Stimulated activated CD4-positive, alpha-beta T cell treated with anti-CD3 and anti-CD28 coated beads, Interleukin-12 subunit alpha, Interleukin-12 subunit beta, amount 100 ng/mL, for 4 hours (primary cell): ENCODE results near the gene CUL9.

Source experiments
- DNase-seq: peaks from one replicate; pipeline ENCODE4 v3.0.0-alpha.2; 2020

The CUL9 gene

DNA sequence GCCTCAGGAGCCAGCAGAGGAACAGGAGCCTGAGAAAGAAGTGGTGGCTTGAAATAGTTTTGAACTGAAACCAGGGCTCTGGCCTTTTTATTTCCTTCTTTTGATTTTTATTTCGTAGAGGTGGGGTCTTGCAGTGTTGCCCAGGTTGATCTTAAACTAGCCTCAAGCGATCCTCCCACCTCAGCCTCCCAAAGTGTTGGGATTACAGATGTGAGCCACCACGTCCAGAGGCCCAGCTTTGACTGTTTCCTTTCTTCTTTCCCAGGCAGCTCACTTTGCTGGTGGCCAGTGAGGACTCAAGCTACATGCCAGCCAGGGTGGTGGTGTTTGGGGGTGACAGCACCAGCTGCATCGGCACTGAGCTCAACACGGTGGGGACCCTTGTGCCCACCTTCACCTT lies 20.5 kb downstream of the CUL9 start:
- DNase-seq: no peak

DNA sequence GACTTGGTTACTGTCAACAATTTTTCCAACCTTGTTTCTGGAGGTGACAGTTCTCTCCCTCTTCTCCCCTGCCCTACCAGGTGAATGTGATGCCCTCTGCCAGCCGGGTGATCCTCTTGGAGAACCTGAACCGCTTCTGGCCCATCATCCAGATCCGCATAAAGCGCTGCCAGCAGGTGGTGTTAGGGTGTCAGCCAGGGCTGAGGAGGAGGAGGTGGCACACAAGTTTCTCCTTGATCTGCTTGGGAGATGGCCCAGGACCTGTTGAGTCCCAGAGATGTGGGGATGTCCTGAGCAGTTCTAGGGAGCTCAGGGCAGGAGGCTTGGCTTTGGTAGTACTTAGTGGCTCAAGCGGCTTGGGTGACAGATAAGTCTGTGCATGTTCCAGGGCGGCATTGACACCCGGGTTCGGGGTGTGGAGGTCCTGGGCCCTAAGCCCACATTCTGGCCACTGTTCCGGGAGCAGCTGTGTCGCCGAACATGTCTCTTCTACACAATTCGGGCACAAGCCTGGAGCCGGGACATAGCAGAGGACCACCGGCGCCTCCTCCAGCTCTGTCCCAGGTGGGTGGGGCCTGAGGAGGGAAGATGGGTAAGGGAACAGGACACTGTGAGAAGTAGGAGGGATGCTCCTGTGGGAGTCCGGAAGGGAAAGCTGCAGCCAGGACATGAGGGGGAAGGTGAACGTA lies 21.2 kb downstream of the CUL9 start:
- DNase-seq: no peak

DNA sequence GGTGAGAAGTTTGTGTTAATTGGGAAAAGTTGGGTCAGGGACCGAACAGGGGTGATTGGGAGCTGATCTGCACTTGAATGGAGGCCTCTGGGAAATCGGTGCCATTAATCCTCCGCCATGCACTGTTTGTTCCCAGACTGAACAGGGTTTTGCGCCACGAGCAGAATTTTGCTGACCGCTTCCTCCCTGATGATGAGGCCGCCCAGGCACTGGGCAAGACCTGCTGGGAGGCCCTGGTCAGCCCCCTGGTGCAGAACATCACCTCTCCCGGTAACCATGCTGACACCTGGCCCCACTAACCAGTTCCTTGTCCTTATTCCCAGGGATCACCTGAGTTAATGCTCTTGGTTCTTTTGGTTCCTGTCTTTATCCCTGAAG lies 21.7 kb downstream of the CUL9 start:
- DNase-seq: no peak

DNA sequence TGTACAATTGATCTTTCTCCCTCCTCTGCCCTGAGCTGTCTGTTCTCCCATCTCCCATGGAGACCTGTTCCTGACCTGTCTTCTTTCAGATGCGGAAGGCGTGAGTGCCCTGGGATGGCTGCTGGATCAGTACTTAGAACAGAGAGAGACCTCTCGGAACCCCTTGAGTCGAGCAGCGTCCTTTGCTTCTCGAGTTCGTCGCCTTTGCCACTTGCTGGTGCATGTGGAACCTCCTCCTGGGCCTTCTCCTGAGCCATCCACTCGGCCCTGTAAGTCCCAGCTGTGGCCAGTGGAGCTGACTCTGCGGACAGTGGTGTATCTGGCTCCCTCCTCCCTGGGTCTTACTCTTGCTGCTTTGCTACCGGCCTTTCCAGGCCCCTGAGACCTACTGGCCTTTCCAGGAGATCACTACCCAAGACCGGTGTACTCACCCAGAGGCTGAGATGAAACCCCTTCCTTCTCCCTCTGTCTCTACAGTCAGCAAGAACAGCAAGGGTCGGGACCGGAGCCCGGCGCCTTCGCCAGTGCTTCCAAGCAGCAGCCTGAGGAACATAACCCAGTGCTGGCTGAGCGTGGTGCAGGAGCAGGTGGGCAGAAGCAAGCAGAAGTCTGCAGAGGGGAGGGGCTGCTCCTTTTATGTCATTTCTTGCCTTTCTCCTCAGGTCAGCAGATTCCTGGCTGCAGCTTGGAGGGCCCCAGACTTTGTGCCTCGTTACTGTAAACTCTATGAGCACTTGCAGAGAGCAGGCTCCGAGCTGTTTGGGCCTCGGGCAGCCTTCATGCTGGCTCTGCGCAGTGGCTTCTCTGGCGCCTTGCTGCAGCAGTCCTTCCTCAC lies 22.5 kb downstream of the CUL9 start:
- no peak for DNase-seq

DNA sequence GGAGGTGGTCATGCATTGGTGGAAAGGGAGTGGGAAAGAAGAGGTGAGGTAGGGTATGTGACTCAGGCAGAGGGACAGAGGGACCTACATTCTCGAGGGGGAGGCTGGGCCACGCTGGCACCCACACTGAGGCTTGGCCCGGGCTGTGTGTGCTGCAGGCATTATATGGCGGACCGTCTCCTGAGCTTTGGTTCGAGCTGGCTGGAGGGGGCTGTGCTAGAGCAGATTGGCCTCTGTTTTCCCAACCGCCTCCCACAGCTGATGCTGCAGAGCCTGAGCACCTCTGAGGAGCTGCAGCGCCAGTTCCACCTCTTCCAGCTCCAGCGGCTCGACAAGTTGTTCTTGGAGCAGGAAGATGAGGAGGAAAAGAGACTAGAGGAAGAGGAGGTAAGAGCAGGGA lies 23.9 kb downstream of the CUL9 start:
- DNase-seq: no peak

DNA sequence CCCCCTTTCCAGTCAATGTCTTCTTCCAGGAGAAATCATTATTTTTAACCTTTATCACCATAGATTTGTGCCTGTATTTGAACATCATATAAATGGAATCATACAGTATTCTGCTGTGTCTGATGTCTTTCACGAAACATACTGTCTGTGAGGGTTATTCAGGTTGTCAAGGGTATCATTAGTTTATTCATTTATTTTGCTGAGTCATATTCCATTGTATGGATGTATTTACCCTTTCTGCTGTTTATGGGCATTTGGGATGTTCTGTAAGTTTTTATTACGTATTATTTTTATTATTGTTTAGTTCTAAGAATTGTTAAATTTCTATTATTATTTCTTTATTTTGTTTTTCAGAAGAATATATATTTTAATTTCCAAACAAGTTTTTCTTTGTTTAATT lies 25.3 kb downstream of the CUL9 start:
- DNase-seq: no peak

DNA sequence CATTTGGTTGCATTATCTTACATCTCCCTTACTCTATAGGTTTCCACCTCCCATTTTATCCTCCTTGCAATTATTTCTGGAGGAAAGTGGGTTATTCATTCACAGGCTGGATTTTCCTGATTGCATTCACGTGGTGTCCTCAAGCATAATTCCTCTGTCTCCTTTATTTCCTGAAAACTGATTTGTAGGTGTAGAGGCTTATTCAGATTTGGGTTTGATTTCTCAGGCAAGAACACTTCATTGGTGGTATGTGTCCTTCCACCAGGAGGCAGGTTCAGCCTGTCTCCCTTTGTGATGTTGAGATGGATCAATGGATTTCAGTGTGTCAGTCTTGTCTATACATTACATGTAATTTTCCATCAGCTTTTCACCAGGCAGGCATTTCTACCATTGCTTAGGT lies 30.0 kb downstream of the CUL9 start:
- DNase-seq: no peak

DNA sequence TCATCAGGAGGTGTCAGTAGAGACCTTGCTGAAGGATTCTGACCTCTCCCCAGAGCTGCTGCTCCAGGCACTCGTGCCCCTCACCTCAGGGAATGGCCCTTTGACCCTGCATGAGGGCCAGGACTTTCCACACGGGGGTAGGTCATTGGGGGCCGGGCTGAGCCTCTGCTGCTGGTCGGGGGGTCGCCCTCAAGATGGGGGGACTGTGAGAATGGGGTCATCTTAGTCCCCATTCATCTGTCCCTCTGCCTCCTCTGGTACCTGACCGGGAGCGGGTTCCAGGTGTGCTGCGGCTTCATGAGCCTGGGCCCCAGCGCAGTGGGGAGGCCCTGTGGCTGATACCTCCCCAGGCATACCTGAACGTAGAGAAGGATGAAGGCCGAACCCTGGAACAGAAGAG lies 31.4 kb downstream of the CUL9 start:
- DNase-seq: no peak

DNA sequence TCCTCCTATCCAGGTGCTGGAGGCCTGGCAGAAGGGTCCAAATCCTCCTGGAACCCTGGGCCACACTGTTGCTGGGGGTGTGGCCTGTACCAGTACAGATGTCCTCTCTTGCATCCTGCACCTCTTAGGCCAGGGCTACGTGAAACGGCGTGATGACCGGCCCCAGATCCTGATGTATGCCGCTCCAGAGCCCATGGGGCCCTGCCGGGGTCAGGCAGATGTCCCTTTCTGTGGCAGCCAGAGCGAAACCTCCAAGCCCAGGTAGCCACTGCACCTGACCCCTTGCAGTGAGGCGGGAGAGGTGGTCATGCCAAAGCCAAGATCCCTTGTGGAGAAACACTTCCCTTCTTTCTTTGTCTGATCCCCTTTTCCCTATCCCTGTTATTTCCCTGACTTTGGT lies 33.1 kb downstream of the CUL9 start:
- DNase-seq: no peak

DNA sequence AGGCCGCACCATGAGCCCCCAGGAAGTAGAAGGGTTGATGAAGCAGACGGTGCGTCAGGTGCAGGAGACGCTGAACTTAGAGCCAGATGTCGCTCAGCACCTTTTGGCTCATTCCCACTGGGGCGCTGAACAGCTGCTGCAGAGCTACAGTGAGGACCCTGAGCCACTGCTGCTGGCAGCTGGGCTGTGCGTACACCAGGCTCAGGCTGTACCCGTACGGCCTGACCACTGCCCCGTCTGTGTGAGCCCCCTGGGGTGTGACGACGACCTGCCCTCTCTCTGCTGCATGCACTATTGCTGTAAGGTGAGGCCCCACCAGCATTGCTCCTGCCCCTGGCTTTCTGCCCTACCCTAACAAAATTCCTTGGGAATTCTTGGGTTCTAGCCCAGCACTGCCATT lies 34.2 kb downstream of the CUL9 start:
- DNase-seq: no peak

DNA sequence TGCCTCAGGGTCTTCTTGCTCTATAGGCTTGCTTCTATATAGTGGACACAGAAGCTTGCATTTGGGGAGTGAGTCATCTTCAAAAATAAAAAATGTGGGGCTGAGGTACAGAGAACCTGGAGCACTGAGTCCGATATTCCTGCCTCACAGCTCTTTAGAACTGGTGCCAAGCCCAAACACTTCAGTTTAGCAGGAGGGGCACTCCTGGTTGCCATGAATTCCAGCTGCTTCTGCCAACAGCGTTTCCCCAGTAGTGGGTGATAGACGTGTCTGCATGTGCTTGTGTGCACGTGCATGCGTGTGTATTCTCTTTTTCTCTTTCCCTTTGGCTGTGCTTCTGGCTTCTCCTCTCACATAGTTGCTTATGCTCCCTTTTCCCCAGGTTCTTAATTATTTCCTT lies 35.4 kb downstream of the CUL9 start:
- no peak for DNase-seq

DNA sequence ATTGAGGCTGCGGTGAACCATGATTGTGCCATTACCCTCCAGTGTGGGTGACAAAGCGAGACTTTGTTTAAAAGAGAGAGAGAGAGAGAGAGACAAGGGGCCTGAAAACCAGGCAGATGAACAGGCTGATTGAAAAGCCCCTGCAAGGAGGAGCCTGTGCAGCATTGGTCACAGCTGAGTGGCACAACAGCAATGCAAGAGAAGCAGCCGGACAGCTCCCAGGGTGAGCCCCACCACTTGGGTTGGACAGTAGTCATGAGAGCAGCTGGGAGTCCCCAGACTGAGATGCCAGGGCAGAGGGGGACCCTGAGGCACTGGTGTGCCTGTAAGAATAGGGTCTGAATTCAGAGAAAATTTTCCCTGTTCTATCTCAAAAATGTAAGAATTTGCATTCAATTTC lies 37.1 kb downstream of the CUL9 start:
- no peak for DNase-seq

DNA sequence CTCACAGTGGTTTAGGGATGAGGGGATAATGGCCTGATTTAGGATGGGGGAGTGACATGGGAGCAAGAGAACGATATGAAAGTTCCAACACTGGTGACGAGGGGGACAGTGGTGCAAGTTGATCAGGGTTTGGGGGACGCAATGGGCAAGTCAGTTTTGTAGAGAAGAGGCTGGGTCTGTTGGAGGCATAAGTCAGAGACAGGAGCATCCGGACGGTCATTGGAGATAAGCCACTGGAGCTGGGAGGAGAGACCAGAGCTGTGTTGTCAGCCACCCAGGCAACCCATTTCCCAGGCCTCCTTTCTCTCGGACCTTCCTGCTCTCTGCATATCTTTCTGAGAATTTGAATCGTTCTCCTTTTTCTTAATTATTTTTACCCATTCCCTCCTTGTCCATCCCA lies 37.8 kb downstream of the CUL9 start:
- DNase-seq: no peak

DNA sequence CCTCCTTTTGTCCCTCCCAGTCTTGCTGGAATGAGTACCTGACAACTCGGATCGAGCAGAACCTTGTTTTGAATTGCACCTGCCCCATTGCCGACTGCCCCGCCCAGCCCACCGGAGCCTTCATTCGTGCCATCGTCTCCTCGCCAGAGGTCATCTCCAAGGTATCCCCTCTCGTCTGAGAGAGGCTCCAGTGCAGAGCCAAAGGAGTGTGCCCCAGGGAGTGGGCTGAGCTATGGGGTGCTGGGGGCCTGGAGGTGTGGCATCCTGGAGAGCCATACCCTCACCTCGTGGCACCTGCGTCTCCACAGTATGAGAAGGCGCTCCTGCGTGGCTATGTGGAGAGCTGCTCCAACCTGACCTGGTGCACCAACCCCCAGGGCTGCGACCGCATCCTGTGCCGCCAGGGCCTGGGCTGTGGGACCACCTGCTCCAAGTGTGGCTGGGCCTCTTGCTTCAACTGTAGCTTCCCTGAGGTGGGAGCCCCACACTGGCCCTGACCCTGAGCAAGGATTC lies 38.5 kb downstream of the CUL9 start:
- no peak for DNase-seq

DNA sequence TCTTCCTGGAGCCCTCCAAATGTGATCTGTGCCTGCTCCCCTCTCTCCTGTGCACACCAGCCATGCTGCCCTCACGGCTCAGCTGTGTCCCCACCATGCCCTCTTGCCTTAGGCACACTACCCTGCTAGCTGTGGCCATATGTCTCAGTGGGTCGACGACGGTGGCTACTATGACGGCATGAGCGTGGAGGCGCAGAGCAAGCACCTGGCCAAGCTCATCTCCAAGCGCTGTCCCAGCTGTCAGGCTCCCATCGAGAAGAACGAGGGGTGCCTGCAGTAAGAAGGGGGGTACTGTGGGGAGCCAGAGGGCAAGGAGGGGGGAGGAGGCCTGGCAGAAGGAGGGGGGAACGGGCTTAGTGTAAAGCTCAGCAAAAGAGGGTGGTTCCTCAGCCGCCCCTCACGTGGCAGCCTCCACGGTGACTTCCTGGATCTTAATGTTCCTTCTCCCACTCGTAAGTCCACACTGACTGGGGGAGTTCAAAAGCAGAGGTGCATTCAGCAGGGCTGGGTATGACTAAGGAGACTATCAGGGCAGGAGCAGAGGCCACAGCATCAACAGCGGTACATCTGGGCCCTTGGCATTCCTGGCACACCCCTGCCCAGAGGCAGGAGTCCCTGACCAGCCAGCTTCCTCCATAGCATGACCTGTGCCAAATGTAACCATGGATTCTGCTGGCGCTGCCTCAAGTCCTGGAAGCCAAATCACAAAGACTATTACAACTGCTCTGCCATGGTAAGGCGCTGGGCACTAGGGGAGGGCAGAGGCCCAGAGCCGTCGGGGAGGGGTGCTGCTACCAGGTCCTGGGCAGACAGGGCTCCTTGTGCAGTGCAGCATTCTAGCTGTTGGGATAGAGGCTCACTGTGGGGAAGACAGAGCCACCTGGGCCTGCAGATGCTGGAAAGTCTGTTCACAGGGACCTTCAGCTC lies 39.3 kb downstream of the CUL9 start:
- no peak for DNase-seq

DNA sequence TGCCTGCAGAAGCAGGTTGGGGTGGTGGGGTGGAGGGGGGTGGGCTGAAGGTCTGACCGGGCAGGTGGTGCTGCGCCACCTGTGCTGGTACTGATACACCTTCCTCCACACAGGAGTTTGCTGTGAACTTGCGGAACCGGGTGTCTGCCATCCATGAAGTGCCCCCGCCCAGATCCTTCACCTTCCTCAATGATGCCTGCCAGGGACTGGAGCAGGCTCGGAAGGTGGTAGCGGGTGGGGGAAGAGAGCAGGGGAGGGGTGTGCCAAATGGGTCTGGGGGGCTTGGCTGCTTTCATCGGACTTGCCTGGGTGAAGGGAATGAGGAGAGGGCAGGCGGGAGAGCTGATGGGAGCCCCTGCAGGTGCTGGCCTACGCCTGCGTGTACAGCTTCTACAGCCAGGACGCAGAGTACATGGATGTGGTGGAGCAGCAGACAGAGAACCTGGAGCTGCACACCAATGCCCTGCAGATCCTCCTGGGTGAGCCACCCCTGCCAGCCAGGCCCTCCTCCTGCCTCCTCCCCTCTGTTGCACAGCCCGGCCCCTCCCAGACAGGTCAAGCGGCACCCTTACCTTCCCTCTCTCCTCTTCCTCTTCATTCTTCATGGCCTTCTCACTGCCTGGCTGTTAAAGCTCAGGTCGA lies 40.5 kb downstream of the CUL9 start:
- no peak for DNase-seq

DNA sequence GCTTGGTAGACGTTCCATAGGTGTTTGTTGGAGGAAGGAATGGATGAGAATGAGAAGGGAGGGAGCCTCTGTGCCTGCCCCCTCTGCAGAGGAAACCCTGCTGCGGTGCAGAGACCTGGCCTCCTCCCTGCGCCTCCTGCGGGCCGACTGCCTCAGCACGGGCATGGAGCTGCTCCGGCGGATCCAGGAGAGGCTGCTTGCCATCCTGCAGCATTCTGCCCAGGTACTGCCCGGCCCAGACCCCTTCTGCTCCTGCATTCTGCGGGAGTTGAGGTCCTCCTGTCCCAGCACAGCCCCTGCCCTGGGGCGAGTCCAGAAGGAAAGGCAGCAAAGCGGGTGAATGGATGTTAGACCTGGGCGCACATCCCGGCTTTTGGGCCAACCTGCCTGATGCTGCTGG lies 41.2 kb downstream of the CUL9 start:
- no peak for DNase-seq

DNA sequence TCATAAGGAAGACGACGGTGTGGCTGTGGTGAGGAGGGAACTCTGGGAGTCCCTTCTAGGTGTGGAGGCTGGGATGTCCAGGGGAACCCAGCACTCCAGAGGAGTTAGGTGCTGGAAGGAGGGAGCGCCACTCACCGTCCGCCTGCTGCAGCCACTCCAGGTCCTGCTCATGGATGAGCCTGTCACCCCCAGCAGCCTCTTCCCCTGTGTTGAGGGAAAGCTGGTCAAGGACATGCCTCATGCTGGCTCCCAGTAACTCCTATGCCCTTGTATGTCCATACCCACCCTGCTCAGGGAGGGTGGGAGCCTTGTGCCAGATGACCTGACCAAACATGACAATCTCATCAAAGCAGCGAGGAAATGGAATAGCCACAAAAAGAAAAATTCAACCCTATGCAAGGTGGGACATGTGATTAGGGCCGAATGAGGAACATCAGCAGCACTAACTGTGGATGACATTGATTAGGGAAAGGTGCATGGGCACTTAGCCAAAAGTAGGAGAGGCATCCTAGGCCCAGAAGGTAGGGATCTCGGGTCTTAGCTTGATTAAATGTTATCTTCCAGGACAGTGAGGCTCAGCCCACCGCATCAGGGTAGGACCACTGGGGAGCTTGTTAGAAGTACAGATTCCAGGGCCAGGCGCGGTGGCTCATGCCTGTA lies 44.3 kb downstream of the CUL9 start:
- DNase-seq: no peak

DNA sequence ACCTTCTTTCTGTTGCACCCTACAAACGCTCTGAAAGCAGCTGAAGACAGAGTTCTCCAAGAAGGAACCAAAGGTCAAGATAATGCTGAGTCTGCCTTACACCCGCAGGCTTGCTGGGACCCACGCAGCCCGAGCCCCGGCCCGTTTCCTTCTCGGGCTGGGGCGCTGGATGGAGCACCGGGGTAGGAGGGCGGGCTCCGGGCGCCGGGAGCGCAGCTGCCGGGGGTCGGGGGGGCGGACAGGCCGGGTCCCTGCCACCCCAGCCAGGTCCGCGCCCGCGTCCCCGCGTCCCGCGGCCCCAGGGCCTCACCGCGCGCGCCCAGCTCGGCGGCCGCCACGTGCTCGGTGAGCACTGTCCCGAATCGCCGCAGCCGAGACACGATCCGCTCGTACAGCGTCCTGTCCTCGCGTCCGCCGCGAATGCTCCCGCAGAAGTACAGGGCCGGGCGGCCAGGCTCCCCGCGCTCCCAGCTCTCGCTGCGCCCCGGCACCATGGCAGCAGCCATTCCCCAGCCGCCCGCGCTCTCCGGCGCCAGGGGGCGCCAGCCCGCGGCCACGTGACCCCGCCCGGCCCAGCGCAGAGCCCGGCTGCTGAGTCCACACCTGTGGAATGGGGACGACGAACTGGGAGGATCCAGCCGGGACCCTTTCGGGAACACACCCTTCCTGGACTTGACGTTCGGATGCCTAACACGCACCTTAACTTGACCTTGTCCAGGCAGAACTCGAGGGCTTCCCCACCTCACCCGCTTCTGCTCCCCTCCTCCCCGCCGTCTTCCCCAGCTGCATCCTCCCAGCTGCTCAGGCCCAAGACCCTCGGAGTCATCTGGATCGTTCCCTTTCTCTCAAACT lies 47.2 kb downstream of the CUL9 start, which contains the start of gene DNPH1:
DNPH1 (minus strand) TSS at position 531 of the 852 bp plus-strand sequence; CDS start at position 506, 25 bp downstream.
- DNase-seq: peak; percentile 82

DNA sequence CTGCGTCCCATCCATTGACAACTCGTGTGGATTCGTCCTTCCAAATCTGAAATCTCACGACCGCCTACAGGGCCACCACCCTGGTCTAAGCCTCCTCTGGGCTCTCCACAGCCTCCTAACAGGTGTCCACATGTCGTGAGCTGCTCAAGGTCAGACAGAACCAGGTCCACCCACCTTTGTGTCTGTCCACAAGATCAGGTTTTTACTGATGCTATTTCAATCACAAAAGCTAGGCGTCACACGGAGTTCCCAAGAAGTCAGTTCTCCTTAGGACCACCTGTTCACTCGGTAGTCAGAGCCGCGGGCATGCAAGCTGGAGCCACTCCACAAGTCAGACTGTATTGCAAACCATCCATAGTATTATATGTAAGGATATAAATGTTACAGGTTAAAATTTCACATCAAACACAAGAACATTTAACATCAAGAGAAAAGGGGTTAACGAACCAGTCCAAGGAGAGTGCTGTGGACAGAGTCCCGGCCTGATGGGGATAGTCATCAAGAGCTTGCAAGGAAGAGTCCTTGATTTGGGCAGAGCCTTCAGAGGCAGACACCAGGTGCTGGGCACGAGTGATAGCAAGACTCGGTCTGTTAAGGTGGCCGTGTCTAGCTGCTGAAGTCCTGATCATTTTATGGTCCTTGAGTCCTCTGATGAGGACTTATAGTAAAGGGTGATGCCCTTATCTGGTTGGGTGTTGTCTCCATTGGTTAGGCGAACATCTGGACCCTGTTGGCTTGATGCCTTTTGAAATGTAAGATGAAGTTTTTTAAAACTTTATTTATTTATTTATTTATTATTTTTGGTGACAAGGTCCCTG lies 48.0 kb downstream of the CUL9 start:
- DNase-seq: no peak
